ENCODE data around the gene SLC25A51.
"Not testable (repeated sequence)": the region's sequence is repeated elsewhere in the genome, so short reads cannot be mapped to it uniquely, and the experiment has no call there.

Gene SLC25A51

GRCh38 chr9:37910271-37910670, 6.3 kb upstream of the SLC25A51 start (continued):
- TF ChIP-seq, protein P1, sequence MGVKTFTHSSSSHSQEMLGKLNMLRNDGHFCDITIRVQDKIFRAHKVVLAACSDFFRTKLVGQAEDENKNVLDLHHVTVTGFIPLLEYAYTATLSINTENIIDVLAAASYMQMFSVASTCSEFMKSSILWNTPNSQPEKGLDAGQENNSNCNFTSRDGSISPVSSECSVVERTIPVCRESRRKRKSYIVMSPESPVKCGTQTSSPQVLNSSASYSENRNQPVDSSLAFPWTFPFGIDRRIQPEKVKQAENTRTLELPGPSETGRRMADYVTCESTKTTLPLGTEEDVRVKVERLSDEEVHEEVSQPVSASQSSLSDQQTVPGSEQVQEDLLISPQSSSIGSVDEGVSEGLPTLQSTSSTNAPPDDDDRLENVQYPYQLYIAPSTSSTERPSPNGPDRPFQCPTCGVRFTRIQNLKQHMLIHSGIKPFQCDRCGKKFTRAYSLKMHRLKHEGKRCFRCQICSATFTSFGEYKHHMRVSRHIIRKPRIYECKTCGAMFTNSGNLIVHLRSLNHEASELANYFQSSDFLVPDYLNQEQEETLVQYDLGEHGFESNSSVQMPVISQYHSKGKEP (tag by site-specific recombination; IDR thresholded peaks at IDR 0.05): no peak

DNA sequence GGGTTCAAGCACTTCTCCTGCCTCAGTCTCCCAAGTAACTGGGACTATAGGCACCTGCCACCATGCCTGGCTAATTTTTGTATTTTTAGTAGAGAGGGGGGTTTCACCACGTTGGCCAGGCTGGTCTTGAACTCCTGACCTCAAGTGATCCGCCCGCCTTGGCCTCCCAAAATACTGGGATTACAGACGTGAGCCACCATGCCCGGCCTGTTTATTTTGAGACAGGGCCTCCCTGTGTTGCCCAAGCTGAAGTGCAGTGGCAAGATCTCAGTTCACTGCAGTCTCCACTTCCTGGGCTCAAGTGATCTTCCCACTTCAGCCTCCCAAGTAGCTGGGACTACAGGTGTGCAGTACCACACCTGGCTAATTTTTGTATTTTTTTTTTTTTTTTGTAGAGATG, 5.9 kb upstream of the SLC25A51 start:
- H3K27ac ChIP-seq (ENCODE audit: extremely low read depth, low read depth, low read length); POLR2A ChIA-PET; H3K4me3 ChIP-seq (ENCODE audit: low read depth, low read length); H3K9me3 ChIP-seq (ENCODE audit: control insufficient read depth, insufficient read depth, low read depth, low read length); H3K36me3 ChIP-seq (ENCODE audit: control insufficient read depth in 2 of 2, insufficient read depth in 1 of 2, low read length in 2 of 2); H3K4me1 ChIP-seq (ENCODE audit: control insufficient read depth, insufficient read depth, low read length): not testable (repeated sequence)
- CTCF ChIA-PET: interaction anchor here (0.7 to 2.2 kb wide), 3 partner anchors 15 to 354 kb away, joined by 3 to 10 read pairs (median 8); no protein-coding TSS in a partner anchor

DNA sequence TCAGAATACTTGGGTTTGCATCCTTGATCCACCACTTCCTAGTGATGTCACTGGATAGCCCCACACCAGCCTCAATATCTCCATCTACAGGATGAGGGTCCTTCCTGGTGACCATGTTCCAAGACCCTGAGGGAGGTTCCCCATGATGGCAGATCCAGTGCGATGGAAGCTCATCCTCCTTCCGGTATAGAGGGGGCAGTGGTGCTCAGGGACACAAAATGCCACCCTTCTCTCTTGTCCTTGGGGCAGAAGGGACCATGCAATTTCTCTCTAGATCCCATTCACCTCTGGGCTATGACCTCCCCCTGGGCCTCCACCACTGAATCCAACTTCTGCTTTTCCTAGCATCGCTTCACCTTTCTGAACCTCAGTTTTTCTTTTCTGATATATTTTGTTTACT, 5.4 kb upstream of the SLC25A51 start:
- CTCF ChIA-PET: interaction anchor here (0.6 to 2.2 kb wide), 4 partner anchors 179 to 467 kb away, joined by 3 to 10 read pairs (median 6); no protein-coding TSS in a partner anchor
- H3K4me3 ChIP-seq (ENCODE audit: low read depth, low read length): no peak overlapping the region
- no peaks in the 10 kb centered on the region for H3K36me3 ChIP-seq (ENCODE audit: control insufficient read depth in 2 of 2, insufficient read depth in 1 of 2, low read length in 2 of 2)
- H3K4me1 ChIP-seq (ENCODE audit: control insufficient read depth, insufficient read depth, low read length): no peaks in the 10 kb centered on the region
- H3K9me3 ChIP-seq (ENCODE audit: control insufficient read depth, insufficient read depth, low read depth, low read length): no peaks in the 10 kb centered on the region
- TF ChIP-seq ZNF2 (tag by site-specific recombination; IDR thresholded peaks at IDR 0.05): no peak
- TF ChIP-seq ZNF658 (tag by site-specific recombination; IDR thresholded peaks at IDR 0.05): no peak
- TF ChIP-seq ZNF350 (tag by site-specific recombination; IDR thresholded peaks at IDR 0.05): no peak
- TF ChIP-seq ZNF239 (tag by site-specific recombination; IDR thresholded peaks at IDR 0.05): no peak
- TF ChIP-seq, protein P2, sequence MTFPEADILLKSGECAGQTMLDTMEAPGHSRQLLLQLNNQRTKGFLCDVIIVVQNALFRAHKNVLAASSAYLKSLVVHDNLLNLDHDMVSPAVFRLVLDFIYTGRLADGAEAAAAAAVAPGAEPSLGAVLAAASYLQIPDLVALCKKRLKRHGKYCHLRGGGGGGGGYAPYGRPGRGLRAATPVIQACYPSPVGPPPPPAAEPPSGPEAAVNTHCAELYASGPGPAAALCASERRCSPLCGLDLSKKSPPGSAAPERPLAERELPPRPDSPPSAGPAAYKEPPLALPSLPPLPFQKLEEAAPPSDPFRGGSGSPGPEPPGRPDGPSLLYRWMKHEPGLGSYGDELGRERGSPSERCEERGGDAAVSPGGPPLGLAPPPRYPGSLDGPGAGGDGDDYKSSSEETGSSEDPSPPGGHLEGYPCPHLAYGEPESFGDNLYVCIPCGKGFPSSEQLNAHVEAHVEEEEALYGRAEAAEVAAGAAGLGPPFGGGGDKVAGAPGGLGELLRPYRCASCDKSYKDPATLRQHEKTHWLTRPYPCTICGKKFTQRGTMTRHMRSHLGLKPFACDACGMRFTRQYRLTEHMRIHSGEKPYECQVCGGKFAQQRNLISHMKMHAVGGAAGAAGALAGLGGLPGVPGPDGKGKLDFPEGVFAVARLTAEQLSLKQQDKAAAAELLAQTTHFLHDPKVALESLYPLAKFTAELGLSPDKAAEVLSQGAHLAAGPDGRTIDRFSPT (tag by site-specific recombination; IDR thresholded peaks at IDR 0.05): no peak
- no peak for TF ChIP-seq ZNF600 (tag by site-specific recombination; IDR thresholded peaks at IDR 0.05)
- no peak overlapping the region for H3K27ac ChIP-seq (ENCODE audit: extremely low read depth, low read depth, low read length)
- POLR2A ChIA-PET: no interaction called here

DNA sequence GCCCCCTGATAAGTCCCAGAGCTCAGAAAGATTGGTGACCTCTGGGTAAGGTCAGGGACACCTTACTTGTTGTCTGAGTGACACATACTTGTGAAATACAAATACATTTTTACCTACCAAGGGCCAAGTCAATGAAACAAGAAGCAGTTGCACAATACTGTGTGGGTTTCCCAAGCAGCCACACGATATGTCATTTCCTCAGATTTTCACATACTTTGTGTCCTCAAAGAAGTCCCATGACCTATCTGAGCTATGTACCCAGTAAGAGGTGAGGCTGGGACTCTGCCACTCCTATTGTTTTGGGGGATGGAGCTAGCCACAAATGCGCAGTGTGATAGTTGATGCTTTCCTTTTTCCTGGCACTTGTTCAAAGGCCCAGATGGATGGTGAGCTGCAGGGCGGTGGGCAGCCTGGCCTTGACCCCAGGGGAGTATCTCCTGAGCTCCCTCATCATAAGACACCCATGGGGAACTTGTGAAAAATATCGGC, 4.8 kb upstream of the SLC25A51 start:
- H3K4me3 ChIP-seq (ENCODE audit: low read depth, low read length): no peak overlapping the region
- H3K27ac ChIP-seq (ENCODE audit: extremely low read depth, low read depth, low read length): no peak overlapping the region
- no peaks in the 10 kb centered on the region for H3K9me3 ChIP-seq (ENCODE audit: control insufficient read depth, insufficient read depth, low read depth, low read length)
- H3K36me3 ChIP-seq (ENCODE audit: control insufficient read depth in 2 of 2, insufficient read depth in 1 of 2, low read length in 2 of 2): no peaks in the 10 kb centered on the region
- H3K4me1 ChIP-seq (ENCODE audit: control insufficient read depth, insufficient read depth, low read length): no peaks in the 10 kb centered on the region
- POLR2A ChIA-PET: interaction anchor here (1.3 kb wide), 1 partner anchor 178 kb away, joined by 7 read pairs; no protein-coding TSS in a partner anchor
- CTCF ChIA-PET: interaction anchor here (0.6 to 2.2 kb wide), 9 partner anchors 9 to 509 kb away, joined by 3 to 10 read pairs (median 3); no protein-coding TSS in a partner anchor
- TF ChIP-seq ZNF155 (tag by site-specific recombination; IDR thresholded peaks at IDR 0.05): no peak
- TF ChIP-seq, protein P3, sequence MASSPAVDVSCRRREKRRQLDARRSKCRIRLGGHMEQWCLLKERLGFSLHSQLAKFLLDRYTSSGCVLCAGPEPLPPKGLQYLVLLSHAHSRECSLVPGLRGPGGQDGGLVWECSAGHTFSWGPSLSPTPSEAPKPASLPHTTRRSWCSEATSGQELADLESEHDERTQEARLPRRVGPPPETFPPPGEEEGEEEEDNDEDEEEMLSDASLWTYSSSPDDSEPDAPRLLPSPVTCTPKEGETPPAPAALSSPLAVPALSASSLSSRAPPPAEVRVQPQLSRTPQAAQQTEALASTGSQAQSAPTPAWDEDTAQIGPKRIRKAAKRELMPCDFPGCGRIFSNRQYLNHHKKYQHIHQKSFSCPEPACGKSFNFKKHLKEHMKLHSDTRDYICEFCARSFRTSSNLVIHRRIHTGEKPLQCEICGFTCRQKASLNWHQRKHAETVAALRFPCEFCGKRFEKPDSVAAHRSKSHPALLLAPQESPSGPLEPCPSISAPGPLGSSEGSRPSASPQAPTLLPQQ (tag by site-specific recombination; IDR thresholded peaks at IDR 0.05): no peak
- TF ChIP-seq ZNF501 (tag by site-specific recombination; IDR thresholded peaks at IDR 0.05): no peak
- TF ChIP-seq OVOL3 (tag by site-specific recombination; IDR thresholded peaks at IDR 0.05): no peak
- no peak for TF ChIP-seq ZSCAN23 (tag by site-specific recombination; IDR thresholded peaks at IDR 0.05)
- no peak for TF ChIP-seq ZNF280C (tag by site-specific recombination; IDR thresholded peaks at IDR 0.05)
- TF ChIP-seq, protein P4, sequence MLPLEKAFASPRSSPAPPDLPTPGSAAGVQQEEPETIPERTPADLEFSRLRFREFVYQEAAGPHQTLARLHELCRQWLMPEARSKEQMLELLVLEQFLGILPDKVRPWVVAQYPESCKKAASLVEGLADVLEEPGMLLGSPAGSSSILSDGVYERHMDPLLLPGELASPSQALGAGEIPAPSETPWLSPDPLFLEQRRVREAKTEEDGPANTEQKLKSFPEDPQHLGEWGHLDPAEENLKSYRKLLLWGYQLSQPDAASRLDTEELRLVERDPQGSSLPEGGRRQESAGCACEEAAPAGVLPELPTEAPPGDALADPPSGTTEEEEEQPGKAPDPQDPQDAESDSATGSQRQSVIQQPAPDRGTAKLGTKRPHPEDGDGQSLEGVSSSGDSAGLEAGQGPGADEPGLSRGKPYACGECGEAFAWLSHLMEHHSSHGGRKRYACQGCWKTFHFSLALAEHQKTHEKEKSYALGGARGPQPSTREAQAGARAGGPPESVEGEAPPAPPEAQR (tag by site-specific recombination; IDR thresholded peaks at IDR 0.05): no peak
- no peak for TF ChIP-seq YY2 (tag by site-specific recombination; IDR thresholded peaks at IDR 0.05)
- no peak for TF ChIP-seq ZNF521 (tag by site-specific recombination; IDR thresholded peaks at IDR 0.05)
- TF ChIP-seq ZNF473 (tag by site-specific recombination; IDR thresholded peaks at IDR 0.05): no peak
- no peak for TF ChIP-seq SCRT1 (tag by site-specific recombination; IDR thresholded peaks at IDR 0.05; ENCODE audit: borderline replicate concordance)
- TF ChIP-seq, protein P5, sequence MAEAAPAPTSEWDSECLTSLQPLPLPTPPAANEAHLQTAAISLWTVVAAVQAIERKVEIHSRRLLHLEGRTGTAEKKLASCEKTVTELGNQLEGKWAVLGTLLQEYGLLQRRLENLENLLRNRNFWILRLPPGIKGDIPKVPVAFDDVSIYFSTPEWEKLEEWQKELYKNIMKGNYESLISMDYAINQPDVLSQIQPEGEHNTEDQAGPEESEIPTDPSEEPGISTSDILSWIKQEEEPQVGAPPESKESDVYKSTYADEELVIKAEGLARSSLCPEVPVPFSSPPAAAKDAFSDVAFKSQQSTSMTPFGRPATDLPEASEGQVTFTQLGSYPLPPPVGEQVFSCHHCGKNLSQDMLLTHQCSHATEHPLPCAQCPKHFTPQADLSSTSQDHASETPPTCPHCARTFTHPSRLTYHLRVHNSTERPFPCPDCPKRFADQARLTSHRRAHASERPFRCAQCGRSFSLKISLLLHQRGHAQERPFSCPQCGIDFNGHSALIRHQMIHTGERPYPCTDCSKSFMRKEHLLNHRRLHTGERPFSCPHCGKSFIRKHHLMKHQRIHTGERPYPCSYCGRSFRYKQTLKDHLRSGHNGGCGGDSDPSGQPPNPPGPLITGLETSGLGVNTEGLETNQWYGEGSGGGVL (tag by site-specific recombination; IDR thresholded peaks at IDR 0.05): no peak
